Measurements from ENCODE around the gene TMEM126B.

- TF ChIP-seq EZH2 (IDR thresholded peaks at IDR 0.05; ENCODE audit: insufficient read depth, low read length) (no peak), CTCF (IDR thresholded peaks at IDR 0.05; ENCODE audit: insufficient read depth, low read depth, low read length) (no peak)
Measured at GRCh38 chr11:85651118-85651517, 22.7 kb downstream of the TMEM126B start.

All from astrocyte (in vitro differentiated cells and primary cell).